K562 (cell line): ENCODE measurements around the gene IQCK. TPM values are rescaled to one million over a fixed set of nuclear protein-coding genes. Genes with fewer than 3 reads are reported as not detected.

ENCODE experiments used
- ATAC-seq: fragments of 200-7000 bp; cut with Tn5 transposase; 3 replicates; pipeline ENCODE4 v1.9.1; 2020; ENCODE audit warnings: moderate library complexity
- BruUV-seq: library from RNA; stranded (reverse); fragments of 400-500 nt; replicated peaks from 2 replicates; lab custom pipeline; 2021; lab: Mats Ljungman, UMichigan
- CTCF ChIA-PET: fragments of 300-600 bp; formaldehyde crosslinking; extraction: SDS; loops from one replicate; lab custom pipeline; 2021; ENCODE audit warnings: low intra/inter-chr PET ratio; lab: Yijun Ruan, JAX
- POLR2A ChIA-PET: fragments of 300-600, 350-650 bp; sonication (Branson Sonifier 250); formaldehyde crosslinking; extraction: SDS; loops from one replicate; lab custom pipeline; 2021; ENCODE audit warnings: antibody characterized with exemption, inconsistent platforms; lab: Yijun Ruan, JAX
- DNase-seq, 4 experiments: peaks; one replicate each; pipeline versions ENCODE4 v3.0.0 to v3.0.0-alpha.2; 2011 to 2018; ENCODE audit warnings: low spot score in 3 of 4, mixed read lengths in 3 of 4; ENCODE audit errors: extremely low read depth in 1 of 4
- FAIRE-seq: peaks from 2 replicates; lab custom pipeline; 2011; peaks lifted over from hg19 to GRCh38; lab: Jason Lieb, UNC
- H2AFZ ChIP-seq: 2 replicates; pipeline ENCODE4 v1.6.0; 2011; ENCODE audit warnings: low read depth, low read length, control low read depth, inconsistent platforms
- H3K27ac ChIP-seq: fragments of 200-600 bp; 3 replicates; pipeline ENCODE4 v1.8.0; 2011; ENCODE audit warnings: low read depth, mild to moderate bottlenecking, control low read depth, inconsistent platforms, low read length, moderate library complexity, mixed read lengths; ENCODE audit errors: extremely low read depth
- H3K27me3 ChIP-seq, 2 experiments: fragments of 300-600 bp in 1 of 2; 2 replicates in 1 of 2; 3 replicates in 1 of 2; pipeline versions ENCODE4 v1.6.0 to v1.8.0; 2011; ENCODE audit warnings: inconsistent platforms in 2 of 2, low read length in 2 of 2, mild to moderate bottlenecking in 1 of 2, mixed read lengths in 1 of 2, moderate library complexity in 1 of 2; ENCODE audit not compliant: control insufficient read depth in 2 of 2, insufficient read depth in 2 of 2
- H3K36me3 ChIP-seq: fragments of 300-600 bp; 3 replicates; pipeline ENCODE4 v1.8.0; 2011; ENCODE audit warnings: mild to moderate bottlenecking, low read length, inconsistent platforms; ENCODE audit not compliant: control insufficient read depth, insufficient read depth
- H3K4me1 ChIP-seq, 2 experiments: fragments of 200-600 bp in 1 of 2; replicated peaks in 1 of 2; 2 replicates in 1 of 2; 3 replicates in 1 of 2; pipeline versions ENCODE4 v1.5.1 to v1.8.0; 2011; ENCODE audit warnings: inconsistent platforms in 2 of 2, low read length in 2 of 2, mild to moderate bottlenecking in 1 of 2, mixed read lengths in 1 of 2, moderate library complexity in 1 of 2; ENCODE audit not compliant: control insufficient read depth in 2 of 2, insufficient read depth in 2 of 2
- H3K4me2 ChIP-seq: 2 replicates; pipeline ENCODE4 v1.6.1; 2011; ENCODE audit warnings: low read length, control low read depth, inconsistent platforms, mixed read lengths; ENCODE audit not compliant: insufficient read depth
- H3K4me3 ChIP-seq: fragments of 200-600 bp; sonication (generic), shearing (Covaris generic); 2 replicates; pipeline ENCODE4 v1.5.1; 2016; ENCODE audit warnings: control low read depth, inconsistent platforms
- H3K79me2 ChIP-seq: fragments of 200-600 bp; 3 replicates; pipeline ENCODE4 v1.8.0; 2011; ENCODE audit warnings: low read length, inconsistent platforms; ENCODE audit not compliant: control insufficient read depth, insufficient read depth
- H3K9ac ChIP-seq, 2 experiments: 2 replicates each; pipeline versions ENCODE4 v1.6.0 to v1.6.1; 2011; ENCODE audit warnings: low read depth in 2 of 2, low read length in 2 of 2, control low read depth in 1 of 2, inconsistent platforms in 1 of 2, mild to moderate bottlenecking in 1 of 2, mixed read lengths in 1 of 2; ENCODE audit not compliant: insufficient read depth in 1 of 2
- H3K9me1 ChIP-seq: one replicate; pipeline ENCODE4 v1.6.0; 2011; ENCODE audit warnings: inconsistent platforms, mild to moderate bottlenecking, low read length, moderate library complexity; ENCODE audit not compliant: control insufficient read depth, insufficient read depth
- H3K9me3 ChIP-seq: replicated peaks from 2 replicates; pipeline ENCODE4 v1.5.1; 2011; ENCODE audit warnings: low read depth, low read length, inconsistent platforms; ENCODE audit not compliant: control insufficient read depth, insufficient read depth
- H4K20me1 ChIP-seq: replicated peaks from 2 replicates; pipeline ENCODE4 v1.6.1; 2011; ENCODE audit warnings: low read length, inconsistent platforms, mixed read lengths; ENCODE audit not compliant: control insufficient read depth, insufficient read depth
- BCOR ChIP-seq: fragments of 450-650 bp; IDR thresholded peaks from 2 replicates; pipeline ENCODE4 v1.6.1; 2016
- ETV5 ChIP-seq: sonication (generic); formaldehyde crosslinking; IDR thresholded peaks from 2 replicates; pipeline ENCODE4 v1.4.0; 2020; ENCODE audit warnings: low read depth, mild to moderate bottlenecking, missing genetic modification reagents
- FOS ChIP-seq: IDR thresholded peaks from 3 replicates; pipeline ENCODE4 v1.6.1; 2011; ENCODE audit not compliant: insufficient read length; ENCODE audit errors: extremely low read depth
- MBD2 ChIP-seq: sonication (generic); IDR thresholded peaks from 2 replicates; pipeline ENCODE4 v1.6.1; 2016; ENCODE audit warnings: low read depth, borderline replicate concordance
- SNRNP70 ChIP-seq: fragments of 200-400 bp; formaldehyde crosslinking; optimal IDR thresholded peaks from 2 replicates; pipeline ENCODE3; 2017; ENCODE audit warnings: low read depth, low read length
- STAT5A ChIP-seq: IDR thresholded peaks from 2 replicates; pipeline ENCODE4 v1.6.1; 2012; ENCODE audit warnings: low read length, inconsistent platforms, borderline replicate concordance
- ZC3H11A ChIP-seq: IDR thresholded peaks from 2 replicates; pipeline ENCODE4 v1.6.1; 2012; ENCODE audit warnings: low read depth, low read length, improper control_type of control experiment
- ZNF133 ChIP-seq: fragments of 250-450 bp; sonication (Bioruptor Pico); IDR thresholded peaks from 2 replicates; pipeline ENCODE4 v1.4.0; 2020; ENCODE audit warnings: mild to moderate bottlenecking
- ZNF263 ChIP-seq: sonication (generic); formaldehyde crosslinking; IDR thresholded peaks from 2 replicates; pipeline ENCODE4 v1.8.0; 2022; ENCODE audit warnings: mild to moderate bottlenecking, missing genetic modification reagents, borderline replicate concordance
- ZNF764 ChIP-seq: fragments of 250-450 bp; sonication (Bioruptor Pico); IDR thresholded peaks from 2 replicates; pipeline ENCODE4 v1.4.0; 2020; ENCODE audit warnings: low read depth, mild to moderate bottlenecking, moderate library complexity
- WGBS: fragments of 100-300 bp; shearing (Covaris generic); methylation state at CpG from one replicate; pipeline ENCODE4 v1.1.6; 2016; ENCODE audit warnings: low coverage, mixed read lengths; ENCODE audit not compliant: insufficient coverage; ENCODE audit errors: missing lambda C conversion rate; 5-methylcytosine and 5-hydroxymethylcytosine counted together
- in situ Hi-C: fragments of 300-500 bp; cut with MboI; formaldehyde crosslinking; loops from 4 replicates; pipeline ENCODE4 v1.15.0; 2018; ENCODE audit warnings: inconsistent platforms, mixed read lengths
- intact Hi-C: fragments of 100-400 bp; cut with micrococcal nuclease; formaldehyde crosslinking; loops from 2 replicates; pipeline ENCODE4 v1.14.2; 2022
- polyA plus RNA-seq, 8 experiments: library from polyadenylated mRNA; depleted of rRNA in 4 of 8; stranded (reverse) in 5 of 8; unstranded in 3 of 8; fragments of >200 nt; fragmentation: Nextera tagmentation in 2 of 8; fragmentation: Illumina TruSeq in 1 of 8; extraction: Ambion mirVana in 2 of 8; extraction: Trizol in 1 of 8; gene quantifications; 2 replicates each; pipeline versions ENCODE4 v1.2.1 to v1.2.3, GENCODE V29; 2011 to 2014; ENCODE audit warnings: inconsistent platforms in 1 of 8, missing spikeins in 1 of 8
- total RNA-seq, 7 experiments: library from RNA; depleted of rRNA in 6 of 7; stranded (reverse); fragments of >200 nt in 6 of 7; fragmentation: Illumina TruSeq in 2 of 7; extraction: Trizol in 2 of 7; gene quantifications; 2 replicates each; pipeline versions ENCODE4 v1.2.1 to v1.2.3, GENCODE V29; 2011 to 2021; ENCODE audit warnings: low replicate concordance in 1 of 7
- TF ChIP-seq, protein P1 (sequence below): sonication (generic); IDR thresholded peaks from 2 replicates; pipeline ENCODE4 v1.6.1; 2016
- TF ChIP-seq, protein P2 (sequence below): sonication (generic); formaldehyde crosslinking; IDR thresholded peaks from 2 replicates; pipeline ENCODE4 v1.8.1; 2022; ENCODE audit warnings: missing genetic modification reagents

Gene IQCK
- total and polyA plus RNA-seq, 9 of the 15 experiments (the other 6 are each of a cell fraction or from before 2014, with no cell fraction given), result 5.2 to 12.2 (median 7.3) TPM

DNA sequence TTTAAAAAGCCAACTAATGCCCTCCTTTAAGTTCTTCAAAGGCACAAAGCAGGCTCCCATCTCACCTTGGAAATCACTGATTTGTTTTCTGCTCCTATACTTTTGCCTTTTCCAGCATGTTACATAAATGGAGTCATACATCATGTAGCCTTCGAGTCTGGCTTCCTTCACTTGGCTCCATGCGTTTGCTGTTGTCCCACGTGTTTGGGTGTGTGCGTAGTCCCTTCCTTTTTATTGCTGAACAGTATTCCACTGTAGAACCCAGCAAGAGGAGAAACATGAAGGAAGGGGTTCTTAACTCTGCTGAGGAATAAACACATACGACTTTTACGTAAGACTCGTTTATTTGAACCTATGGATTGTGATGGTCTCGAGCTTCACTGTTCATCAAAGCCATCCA lies 84.5 kb downstream of the IQCK start:
- no TSS peak for BruUV-seq

More for the DNA sequence above, 84.5 kb downstream of the IQCK start:
- Histone ChIP-seq H3K27me3 (no peaks in the 10 kb centered on the region), H3K4me2 (no peak overlapping the region), H2AFZ (no peak overlapping the region), H3K36me3 (no peaks in the 10 kb centered on the region), H3K9me3 (no peaks in the 10 kb centered on the region; the same call in 1 of the 2 replicates), H4K20me1 (no peaks in the 10 kb centered on the region), H3K27ac (no peak overlapping the region), H3K9ac (no peak overlapping the region), H3K79me2 (no peaks in the 10 kb centered on the region), H3K9me1 (no peaks in the 10 kb centered on the region), H3K4me1 (no peaks in the 10 kb centered on the region), H3K4me3 (no peak overlapping the region)
- ChIA-PET CTCF (no interaction called here), POLR2A (no interaction called here)
- 22% methylated on average over 8 of the region's 8 CpGs for WGBS
- in situ Hi-C loops (no loop called here), intact Hi-C loops (no loop called here)
- ATAC-seq (no peak), FAIRE-seq (no peak), DNase-seq (no peak)
- TF ChIP-seq BCOR, result no peak
- no peak for TF ChIP-seq ZNF764 (CRISPR knock-in tag)
- no peak for TF ChIP-seq ZNF263 (CRISPR knock-in tag)
- TF ChIP-seq MBD2, result no peak
- TF ChIP-seq, protein P1, sequence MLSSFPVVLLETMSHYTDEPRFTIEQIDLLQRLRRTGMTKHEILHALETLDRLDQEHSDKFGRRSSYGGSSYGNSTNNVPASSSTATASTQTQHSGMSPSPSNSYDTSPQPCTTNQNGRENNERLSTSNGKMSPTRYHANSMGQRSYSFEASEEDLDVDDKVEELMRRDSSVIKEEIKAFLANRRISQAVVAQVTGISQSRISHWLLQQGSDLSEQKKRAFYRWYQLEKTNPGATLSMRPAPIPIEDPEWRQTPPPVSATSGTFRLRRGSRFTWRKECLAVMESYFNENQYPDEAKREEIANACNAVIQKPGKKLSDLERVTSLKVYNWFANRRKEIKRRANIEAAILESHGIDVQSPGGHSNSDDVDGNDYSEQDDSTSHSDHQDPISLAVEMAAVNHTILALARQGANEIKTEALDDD, result no peak
- TF ChIP-seq ZNF133 (CRISPR knock-in tag), result no peak
- TF ChIP-seq SNRNP70, result no peak
- TF ChIP-seq ETV5, result no peak
- TF ChIP-seq, protein P2, sequence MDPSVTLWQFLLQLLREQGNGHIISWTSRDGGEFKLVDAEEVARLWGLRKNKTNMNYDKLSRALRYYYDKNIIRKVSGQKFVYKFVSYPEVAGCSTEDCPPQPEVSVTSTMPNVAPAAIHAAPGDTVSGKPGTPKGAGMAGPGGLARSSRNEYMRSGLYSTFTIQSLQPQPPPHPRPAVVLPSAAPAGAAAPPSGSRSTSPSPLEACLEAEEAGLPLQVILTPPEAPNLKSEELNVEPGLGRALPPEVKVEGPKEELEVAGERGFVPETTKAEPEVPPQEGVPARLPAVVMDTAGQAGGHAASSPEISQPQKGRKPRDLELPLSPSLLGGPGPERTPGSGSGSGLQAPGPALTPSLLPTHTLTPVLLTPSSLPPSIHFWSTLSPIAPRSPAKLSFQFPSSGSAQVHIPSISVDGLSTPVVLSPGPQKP (CRISPR knock-in tag), result no peak
- no peak for TF ChIP-seq ZC3H11A
- no peak for TF ChIP-seq FOS
- TF ChIP-seq STAT5A, result no peak
